Stimulated activated CD8-positive, alpha-beta memory T cell treated with anti-CD3 and anti-CD28 coated beads, Interleukin-7, amount 100 ng/mL, for 4 hours (primary cell): Measurements from ENCODE around the gene TH.

Source experiments
- DNase-seq, 2 donors: peaks; one replicate each; pipeline ENCODE4 v3.0.0-alpha.2; 2020; ENCODE audit warnings: low read depth in 2 of 2

TH gene

GRCh38 chr11:2159536-2160413 lies 11.8 kb downstream of the TH start:
- DNase-seq: no peak

- DNase-seq: no peak
Observed at GRCh38 chr11:2158966-2159365, 12.6 kb downstream of the TH start.

- DNase-seq: no peak
Observed at GRCh38 chr11:2158296-2158737, 13.3 kb downstream of the TH start.

- no peak for DNase-seq
Observed at GRCh38 chr11:2157294-2158040, 14.1 kb downstream of the TH start.

DNA sequence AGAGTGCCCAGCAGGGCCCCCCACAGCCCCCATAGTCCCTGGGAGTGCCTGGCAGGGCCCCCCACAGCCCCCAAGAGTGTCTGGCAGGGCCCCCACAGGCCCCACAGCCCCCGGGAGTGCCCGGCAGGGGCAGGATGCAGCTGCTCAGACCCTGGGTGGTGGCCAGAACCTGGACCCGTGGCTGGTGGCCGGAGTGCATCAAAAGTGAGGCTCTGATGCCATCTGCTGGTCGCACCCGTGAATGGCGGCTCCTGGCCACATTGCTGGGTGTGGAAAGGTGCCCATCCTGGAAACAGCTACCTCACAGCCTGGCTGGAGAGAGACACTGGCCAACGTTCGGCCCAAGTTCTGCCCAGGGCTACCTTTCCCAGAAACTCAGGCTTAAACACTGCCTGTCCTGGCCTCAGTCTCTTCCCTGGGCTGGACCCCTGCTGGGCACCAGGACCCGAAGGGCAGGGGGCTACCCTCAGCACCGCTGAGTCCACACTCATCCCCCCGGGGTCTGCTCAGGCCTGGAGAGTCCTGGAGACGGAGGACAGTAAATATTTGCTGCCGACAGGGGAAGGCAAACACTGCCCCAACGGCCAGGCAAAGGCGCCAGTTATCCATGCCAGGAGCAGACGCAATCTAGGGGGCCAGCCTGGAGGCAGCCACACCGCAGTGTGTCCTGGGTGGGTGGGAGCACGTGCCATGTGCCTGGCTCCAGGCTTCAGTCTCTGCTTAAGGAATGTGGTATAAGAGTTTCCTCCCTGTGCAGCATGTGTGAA lies 15.0 kb downstream of the TH start:
- DNase-seq: no peak

GRCh38 chr11:2155511-2155910 lies 16.1 kb downstream of the TH start:
- no peak for DNase-seq

- no peak for DNase-seq
Observed at GRCh38 chr11:2154889-2155288, 16.7 kb downstream of the TH start.

DNA sequence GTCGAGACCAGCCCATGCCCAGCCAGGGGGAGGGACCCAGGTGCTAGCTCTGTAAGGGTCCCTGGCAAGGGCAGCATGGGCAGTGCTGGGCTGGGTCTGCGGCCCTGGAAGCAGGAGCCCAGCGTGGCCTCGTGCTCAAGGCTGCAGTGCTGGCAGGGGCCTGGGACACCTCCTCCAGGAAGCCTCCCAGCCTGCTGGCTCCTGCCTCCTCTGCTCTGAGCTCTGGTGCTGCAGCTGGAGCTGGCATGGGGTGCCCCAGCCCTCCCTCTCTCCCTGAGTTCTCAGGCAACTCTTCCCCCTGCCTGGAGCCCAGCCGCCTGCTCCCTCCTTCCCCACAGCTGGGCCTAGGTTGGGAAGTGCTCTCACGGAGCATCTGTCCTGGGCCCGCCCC lies 17.4 kb downstream of the TH start:
- no peak for DNase-seq

GRCh38 chr11:2153581-2154194 lies 17.9 kb downstream of the TH start:
- no peak for DNase-seq

DNA sequence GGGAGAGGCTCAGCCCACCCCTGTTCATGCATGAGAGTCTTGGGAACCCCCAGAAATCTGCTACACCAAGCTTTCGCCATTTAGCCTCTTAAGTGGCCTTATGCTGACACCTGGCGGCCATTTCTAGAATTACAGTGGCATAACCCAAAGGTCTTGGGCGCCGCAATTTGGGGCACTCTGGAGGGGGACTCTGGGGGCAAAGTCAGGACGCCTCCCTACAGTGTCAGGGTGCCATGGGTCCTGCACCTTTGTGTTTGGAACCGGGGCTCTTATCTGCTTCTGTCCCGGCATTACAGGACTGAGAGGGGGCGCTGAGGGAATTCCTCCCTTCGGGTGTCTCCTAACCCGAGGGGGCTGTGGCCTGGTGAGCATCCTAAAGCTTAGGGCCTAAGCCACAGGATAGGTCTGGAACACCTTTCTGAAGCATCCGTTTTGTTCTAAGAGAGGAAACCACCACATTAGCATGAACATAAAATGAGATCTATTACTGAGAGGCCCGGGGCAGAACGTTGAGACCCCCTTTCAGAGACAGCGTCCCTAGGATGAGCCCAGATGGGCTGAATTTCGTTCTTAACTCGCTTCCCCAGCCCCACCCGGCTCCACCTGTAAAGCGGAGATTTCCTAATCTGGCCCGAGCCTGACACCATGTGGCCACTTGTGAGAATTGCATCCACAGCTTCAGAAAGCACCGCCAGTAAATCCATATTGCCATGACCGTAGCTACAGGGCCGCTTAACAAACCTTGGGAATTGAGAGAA lies 19.9 kb downstream of the TH start:
- peak; percentile 59 to 72 for DNase-seq

GRCh38 chr11:2149864-2150847 lies 21.5 kb downstream of the TH start:
- DNase-seq: no peak

DNA sequence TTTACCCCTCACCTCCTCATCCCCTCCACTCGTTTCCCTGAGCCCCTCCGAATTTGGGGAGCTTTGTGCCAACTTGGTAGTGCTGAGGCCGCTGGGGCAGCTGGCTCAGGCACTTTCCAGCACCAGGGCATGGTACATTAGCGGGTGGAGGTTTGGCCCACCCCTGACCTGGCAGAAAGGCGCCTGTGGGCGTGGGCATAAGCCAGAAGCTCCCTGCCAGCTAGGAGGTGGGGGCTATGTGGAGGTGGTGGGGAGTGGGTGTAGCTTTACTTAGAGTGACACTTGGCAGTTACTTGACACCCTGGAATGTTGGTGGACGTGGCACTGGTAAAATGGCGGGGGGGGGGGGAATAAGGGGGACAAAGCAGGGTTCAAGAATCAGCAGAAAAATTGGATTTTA lies 22.2 kb downstream of the TH start:
- no peak for DNase-seq

GRCh38 chr11:2148595-2148994 lies 23.0 kb downstream of the TH start:
- DNase-seq: no peak

DNA sequence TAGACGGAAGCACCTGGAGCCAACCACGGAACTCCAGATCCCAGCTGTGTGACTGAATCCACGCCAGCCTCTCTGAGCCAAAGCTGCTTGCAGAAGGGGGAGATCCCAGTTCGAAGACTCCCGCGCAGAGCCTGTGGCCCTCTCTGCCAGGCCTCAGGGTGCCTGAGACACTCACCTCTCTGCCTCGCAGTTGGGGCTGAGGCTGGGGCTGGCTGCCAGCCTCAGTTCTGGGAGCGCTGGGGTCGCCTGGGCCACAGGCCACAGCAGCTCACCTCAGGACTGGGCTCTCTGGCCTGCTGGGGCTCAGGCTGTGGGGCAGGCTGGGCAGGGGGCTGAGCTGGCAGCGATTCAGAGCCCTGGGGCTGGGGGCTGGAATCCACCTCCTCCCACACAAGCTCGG lies 24.2 kb downstream of the TH start:
- no peak for DNase-seq

DNA sequence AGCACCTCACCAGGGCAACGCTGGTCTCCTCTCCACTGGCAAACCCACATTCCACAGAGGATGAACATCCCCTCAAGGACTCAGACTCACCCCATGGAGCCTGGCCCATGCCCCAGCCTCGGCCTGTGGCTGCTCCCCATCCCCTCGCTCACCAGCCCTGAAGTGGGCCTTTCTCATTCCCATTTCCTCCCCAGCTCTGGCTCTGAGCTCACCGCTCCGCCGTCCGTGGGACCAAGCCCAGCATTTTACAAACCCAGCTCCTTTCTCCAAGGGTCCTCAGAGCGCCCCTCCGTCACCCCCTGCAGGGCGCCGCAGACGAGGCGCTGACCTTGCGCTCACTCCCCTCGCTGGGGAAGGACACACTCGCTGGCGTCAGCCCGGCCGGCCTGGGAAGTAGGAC lies 25.6 kb downstream of the TH start:
- no peak for DNase-seq

DNA sequence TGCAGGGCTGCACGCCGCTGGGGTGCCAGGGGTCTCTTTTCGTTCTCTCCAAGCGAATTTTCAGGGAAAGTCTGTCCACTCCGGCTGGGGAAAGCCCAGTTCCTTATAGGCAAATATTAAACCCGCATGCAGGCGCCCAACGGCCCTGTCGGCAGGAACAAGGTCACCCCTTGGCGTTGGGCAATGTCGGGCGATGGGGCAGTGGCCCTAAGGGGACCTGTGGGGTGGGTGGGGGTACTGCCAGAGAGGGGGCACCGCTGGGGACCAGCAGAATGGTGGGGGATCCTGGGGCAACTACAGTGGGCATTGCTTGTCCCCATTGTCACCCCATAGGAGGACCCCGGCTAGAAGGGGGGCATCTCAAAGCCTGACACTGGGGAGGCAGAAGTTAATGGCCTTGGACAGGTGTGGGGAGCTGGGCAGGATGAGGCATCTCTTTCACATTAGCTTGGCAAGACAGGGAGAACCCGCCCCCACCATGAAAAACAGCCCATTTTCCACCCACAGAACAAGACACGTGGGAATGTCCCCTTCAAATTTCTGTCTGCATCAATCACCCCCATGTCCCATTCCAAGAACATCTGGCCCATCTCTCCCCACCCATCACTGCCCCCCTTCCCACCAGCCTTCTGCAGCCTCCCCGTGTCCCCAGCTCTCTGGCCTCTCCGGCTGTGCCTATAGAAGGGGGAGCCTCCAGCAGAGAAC lies 26.9 kb downstream of the TH start:
- DNase-seq: no peak

DNA sequence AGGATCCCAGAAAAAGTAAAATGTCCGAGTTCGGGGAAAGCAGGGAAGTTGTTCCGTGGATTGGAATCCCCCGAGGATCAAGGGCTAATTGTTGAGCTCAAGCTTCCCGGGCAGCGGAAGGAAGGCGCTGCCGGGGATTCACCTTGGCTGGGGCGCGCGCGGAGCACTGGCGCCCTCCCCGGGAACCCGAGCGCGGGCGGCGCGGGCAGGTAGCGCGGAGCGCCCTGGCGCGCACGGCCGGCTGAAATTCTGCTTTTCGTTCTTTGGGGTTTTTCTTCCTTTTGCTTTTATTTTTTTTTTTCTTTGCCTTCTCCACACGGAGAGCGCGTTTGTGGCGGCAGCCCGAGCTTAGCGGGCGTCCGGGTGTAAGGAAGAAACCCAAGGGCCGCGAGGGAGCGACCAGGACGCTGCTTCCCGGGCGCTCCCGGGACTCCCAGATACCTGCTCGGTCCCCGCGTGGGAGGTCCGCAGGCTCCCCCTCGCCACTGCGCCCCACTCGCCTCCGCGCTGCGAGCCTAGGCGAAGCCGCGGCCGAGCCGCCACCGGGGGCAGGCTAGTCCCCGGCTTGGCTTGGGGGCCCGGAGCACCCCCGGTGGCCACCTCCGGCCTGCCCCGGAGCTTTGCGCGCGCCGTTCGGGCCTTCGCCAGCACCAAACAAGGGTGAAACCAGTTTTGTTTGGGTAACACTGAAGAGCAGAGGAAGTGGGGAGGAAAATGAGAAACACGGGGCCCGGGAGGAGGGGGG lies 27.6 kb downstream of the TH start:
- DNase-seq: no peak

DNA sequence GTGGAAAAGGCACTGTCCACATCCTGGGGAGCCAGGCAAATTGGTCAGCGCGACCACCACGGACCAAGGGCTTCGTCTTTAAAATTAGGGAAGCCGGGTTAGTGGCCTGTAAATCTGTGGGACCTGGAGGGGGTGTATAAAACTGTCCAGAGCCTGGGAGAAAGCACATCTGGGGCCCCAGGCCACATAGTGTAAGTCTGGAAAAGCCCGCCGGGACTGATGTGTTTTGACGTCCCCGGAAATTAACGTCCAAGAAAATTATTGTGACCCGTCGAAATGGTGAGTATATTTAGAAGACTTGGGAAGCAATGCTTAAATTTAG lies 28.2 kb downstream of the TH start:
- no peak for DNase-seq

- peak in 1 of 2 donors; percentile 21 for DNase-seq
Observed at GRCh38 chr11:2142762-2143202, 28.8 kb downstream of the TH start.
